Right renal pelvis (tissue), 4 donors: Measurements from ENCODE around the gene NOM1. TPM values are rescaled to one million over a fixed set of nuclear protein-coding genes. Genes with fewer than 3 reads are reported as not detected.

ENCODE experiments used
- DNase-seq, 4 donors: peaks; one replicate each; pipeline ENCODE4 v3.0.0-alpha.2; 2013; ENCODE audit warnings: low read depth in 4 of 4, low spot score in 3 of 4, missing footprints in 1 of 4
- polyA plus RNA-seq, 4 donors: library from polyadenylated mRNA; unstranded; fragments of 120-200 nt; gene quantifications; one replicate each; pipeline ENCODE4 v1.2.1, GENCODE V29; 2013; ENCODE audit not compliant: insufficient read length in 4 of 4

The NOM1 gene
- polyA plus RNA-seq, 4 donors = 14.8 to 19.8 (median 17.1) TPM

GRCh38 chr7:157014635-157015555, 65.4 kb downstream of the NOM1 start:
- no peak for DNase-seq

GRCh38 chr7:157016024-157016351, 66.5 kb downstream of the NOM1 start:
- no peak for DNase-seq

GRCh38 chr7:157016352-157017041, 67.0 kb downstream of the NOM1 start:
- no peak for DNase-seq

- no peak for DNase-seq
Measured at GRCh38 chr7:157017149-157017548, 67.6 kb downstream of the NOM1 start.

- DNase-seq = no peak
Measured at GRCh38 chr7:157017603-157018327, 68.3 kb downstream of the NOM1 start.

- DNase-seq = no peak
Measured at GRCh38 chr7:157018328-157018996, 69.0 kb downstream of the NOM1 start.

GRCh38 chr7:157018997-157019608, 69.6 kb downstream of the NOM1 start:
- no peak for DNase-seq

GRCh38 chr7:157019718-157020451, 70.4 kb downstream of the NOM1 start:
- DNase-seq = no peak

- no peak for DNase-seq
Measured at GRCh38 chr7:157020514-157021070, 71.1 kb downstream of the NOM1 start.

- DNase-seq = no peak
Measured at GRCh38 chr7:157021071-157021870, 71.8 kb downstream of the NOM1 start.

- no peak for DNase-seq
Measured at GRCh38 chr7:157021871-157022680, 72.6 kb downstream of the NOM1 start.

Other genes starting within 250 kb of the NOM1 start
- 10 to 100 TPM; 44.2 to 56.2 (median 51.4) TPM for gene LMBR1, start 56.5 kb upstream of the NOM1 start, polyA plus RNA-seq
- under 1 TPM in 1 of 4 donors, not detected in 3; 0.16 TPM for gene MNX1, start 61.0 kb downstream of the NOM1 start, polyA plus RNA-seq
- gene UBE3C, start 189.2 kb downstream of the NOM1 start, polyA plus RNA-seq = 10 to 100 TPM; 39.1 to 44.9 (median 42.9) TPM